Upper lobe of right lung (tissue), 1 donor: ENCODE results near the gene TIGAR. TPM values are rescaled to one million over a fixed set of nuclear protein-coding genes. Genes with fewer than 3 reads are reported as not detected.

Source experiments
- ATAC-seq: fragments of 200-7000 bp; cut with Tn5 transposase; one replicate; pipeline ENCODE4 v1.9.1; 2020; ENCODE audit warnings: mild to moderate bottlenecking, moderate library complexity
- DNase-seq: peaks from one replicate; pipeline ENCODE4 v3.0.0-alpha.2; 2020
- H3K27ac ChIP-seq: fragments of 200-600 bp; one replicate; pipeline ENCODE4 v1.8.0; 2022
- H3K27me3 ChIP-seq: fragments of 200-600 bp; one replicate; pipeline ENCODE4 v1.8.0; 2022; ENCODE audit warnings: mild to moderate bottlenecking
- H3K36me3 ChIP-seq: fragments of 200-600 bp; one replicate; pipeline ENCODE4 v1.8.0; 2022
- H3K4me1 ChIP-seq: fragments of 200-600 bp; one replicate; pipeline ENCODE4 v1.8.0; 2022
- H3K4me3 ChIP-seq: fragments of 200-600 bp; one replicate; pipeline ENCODE4 v1.8.0; 2022; ENCODE audit warnings: mild to moderate bottlenecking
- H3K9me3 ChIP-seq: fragments of 200-600 bp; one replicate; pipeline ENCODE4 v1.8.0; 2022
- CTCF ChIP-seq: fragments of 200-600 bp; IDR thresholded peaks from one replicate; pipeline ENCODE4 v1.8.0; 2022; ENCODE audit warnings: antibody characterized with exemption
- intact Hi-C: fragments of 100-400 bp; cut with DNase I; formaldehyde crosslinking; loops from one replicate; pipeline ENCODE4 v1.11.0; 2022
- total RNA-seq: library from RNA; stranded (reverse); fragmentation: NEBNext Ultra II Directional; extraction: Animal tissue kit (Norgen Biotek cat#: 25700); gene quantifications from one replicate; pipeline ENCODE4 v1.2.1, GENCODE V29; 2021
- donor health status: DM: no; HTN: yes; CAD: no; lungs with severe emphysema.

TIGAR gene
- total RNA-seq, 1 donor from 2014 or later: 20.0 TPM

DNA sequence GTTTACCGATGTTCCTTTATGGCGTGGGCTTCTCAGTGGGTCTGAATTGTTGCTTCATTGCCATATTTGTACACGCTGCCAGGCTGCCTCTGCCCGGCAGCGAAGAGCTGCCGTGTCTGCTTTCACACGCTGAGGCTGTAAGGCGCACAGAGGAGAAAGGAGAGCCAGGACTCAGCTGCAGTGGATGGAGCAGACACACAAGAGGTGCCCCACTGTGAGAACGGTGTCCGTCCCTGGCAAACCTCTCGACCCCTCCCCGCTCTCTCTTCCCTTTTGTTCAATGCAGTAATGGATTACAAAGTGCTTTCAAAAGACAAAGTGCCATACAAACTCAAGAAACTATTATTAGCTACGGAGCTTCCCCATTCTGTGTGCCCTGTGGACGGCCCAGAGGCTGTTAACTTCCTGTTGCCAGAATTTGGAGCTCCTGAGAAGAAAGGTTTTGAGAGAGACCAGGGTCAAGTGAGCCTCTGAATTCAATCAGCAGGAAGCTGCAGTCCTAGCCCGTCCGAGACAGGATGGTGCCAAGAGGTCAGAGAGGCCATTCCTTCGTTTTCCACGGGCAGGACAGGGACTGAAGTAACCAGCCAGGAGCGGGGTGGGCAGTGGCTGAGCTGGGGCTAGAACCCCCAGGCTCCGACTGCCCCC is 31.7 kb upstream of the TIGAR start:
- no peak for DNase-seq
- Histone ChIP-seq H3K27me3 (no peaks in the 10 kb centered on the region), H3K9me3 (no peaks in the 10 kb centered on the region), H3K4me3 (peak overlapping the region; percentile 14), H3K36me3 (peaks cover 51% of the 10 kb centered on the region), H3K27ac (peak overlapping the region; percentile 70), H3K4me1 (peaks cover 19% of the 10 kb centered on the region)
- intact Hi-C loops: no loop called here
- no peak for TF ChIP-seq CTCF
- peak; percentile 65 for ATAC-seq

DNA sequence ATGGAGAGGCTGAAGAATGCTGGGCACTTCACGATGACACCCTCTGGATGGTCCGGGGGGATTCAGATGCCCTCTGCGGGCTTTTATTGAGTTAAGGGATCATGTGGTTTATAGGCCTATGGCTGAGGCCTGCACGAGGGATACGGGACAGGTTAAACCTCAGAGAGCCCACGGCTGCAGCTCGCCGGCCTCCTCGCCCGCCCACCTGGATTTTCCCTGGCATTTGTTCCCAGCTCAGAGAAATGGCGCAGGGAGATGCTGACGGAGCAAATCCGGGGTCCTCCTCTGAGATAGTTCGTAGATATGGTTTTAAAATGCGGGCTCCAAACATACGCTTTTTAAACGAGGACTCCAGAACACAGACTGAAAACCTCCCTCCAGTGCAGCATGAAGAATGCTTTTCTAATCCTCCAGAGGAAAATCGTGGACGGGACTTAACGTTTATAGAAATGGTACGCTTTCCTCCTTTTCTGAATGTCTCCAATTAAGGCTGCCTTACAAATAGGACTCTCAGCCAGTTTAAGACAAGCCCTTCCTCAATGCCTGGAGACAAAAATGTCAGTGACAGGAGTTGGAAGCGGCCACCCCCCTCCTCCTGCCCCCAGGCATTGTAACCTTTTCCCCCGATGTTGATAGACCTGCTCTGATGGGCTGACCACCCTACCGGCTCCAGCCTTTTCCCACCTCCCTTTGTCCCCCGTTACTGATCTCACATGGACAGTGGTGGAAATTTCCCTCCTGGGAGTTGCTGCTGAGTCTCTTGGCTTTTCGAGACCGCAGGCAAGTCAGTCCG is 30.8 kb upstream of the TIGAR start:
- no peak for TF ChIP-seq CTCF
- ATAC-seq (no peak), DNase-seq (no peak)
- Histone ChIP-seq H3K9me3 (no peaks in the 10 kb centered on the region), H3K27ac (peak overlapping the region; percentile 70), H3K36me3 (peaks cover 50% of the 10 kb centered on the region), H3K4me3 (no peak overlapping the region), H3K4me1 (peaks cover 19% of the 10 kb centered on the region), H3K27me3 (no peaks in the 10 kb centered on the region)
- intact Hi-C loops: no loop called here

DNA sequence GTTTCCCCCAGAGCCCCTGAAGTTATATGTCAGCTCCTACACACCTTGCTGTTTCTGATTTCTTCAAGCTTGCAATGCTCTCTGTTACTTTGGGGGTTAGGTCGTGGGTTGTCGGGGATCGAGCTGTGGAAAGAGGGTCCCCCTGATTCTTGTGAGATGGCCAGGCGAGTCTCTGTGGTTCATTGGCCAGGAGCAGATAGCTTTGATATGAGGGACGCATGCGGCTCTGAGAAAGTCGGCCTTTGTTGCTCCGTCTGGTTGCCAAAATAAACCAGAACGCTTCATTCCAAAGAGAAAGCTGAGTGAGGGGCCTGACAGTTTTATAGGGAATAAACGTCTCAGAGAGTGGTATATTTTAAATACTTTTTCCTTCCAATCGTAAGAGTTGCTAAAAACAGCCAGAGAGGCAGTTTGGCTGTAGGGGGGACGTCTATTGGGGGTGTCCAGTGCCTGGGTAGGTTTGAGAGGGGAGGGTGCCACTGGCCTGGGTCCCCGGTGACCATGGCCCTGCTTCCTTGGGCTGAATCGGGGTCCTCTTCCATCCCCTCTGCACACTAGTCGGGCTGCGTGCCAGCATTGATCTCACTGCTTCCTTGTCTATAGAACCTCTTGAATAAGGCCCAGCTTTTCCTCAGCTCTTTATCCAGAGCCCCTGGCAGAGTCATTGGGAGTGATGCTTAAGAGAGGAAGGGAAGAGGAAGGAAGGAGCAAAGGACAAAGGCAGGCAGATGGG is 28.5 kb upstream of the TIGAR start:
- no peak for DNase-seq
- H3K4me3 ChIP-seq: no peak overlapping the region
- intact Hi-C loops: no loop called here
- H3K27ac ChIP-seq: no peak overlapping the region
- peaks cover 8% of the 10 kb centered on the region for H3K4me1 ChIP-seq
- ATAC-seq: no peak
- no peak for TF ChIP-seq CTCF
- no peaks in the 10 kb centered on the region for H3K9me3 ChIP-seq
- H3K36me3 ChIP-seq: peaks cover 48% of the 10 kb centered on the region
- H3K27me3 ChIP-seq: no peaks in the 10 kb centered on the region

- H3K27me3 ChIP-seq: no peaks in the 10 kb centered on the region
- H3K9me3 ChIP-seq: no peaks in the 10 kb centered on the region
- intact Hi-C loops: no loop called here
- no peak for DNase-seq
- H3K4me3 ChIP-seq: no peak overlapping the region
- H3K36me3 ChIP-seq: peaks cover 46% of the 10 kb centered on the region
- peaks cover 3% of the 10 kb centered on the region for H3K4me1 ChIP-seq
- TF ChIP-seq CTCF: no peak
- H3K27ac ChIP-seq: no peak overlapping the region
- no peak for ATAC-seq
These were observed 27.6 kb upstream of the TIGAR start for GRCh38 chr12:4293299-4293965.

DNA sequence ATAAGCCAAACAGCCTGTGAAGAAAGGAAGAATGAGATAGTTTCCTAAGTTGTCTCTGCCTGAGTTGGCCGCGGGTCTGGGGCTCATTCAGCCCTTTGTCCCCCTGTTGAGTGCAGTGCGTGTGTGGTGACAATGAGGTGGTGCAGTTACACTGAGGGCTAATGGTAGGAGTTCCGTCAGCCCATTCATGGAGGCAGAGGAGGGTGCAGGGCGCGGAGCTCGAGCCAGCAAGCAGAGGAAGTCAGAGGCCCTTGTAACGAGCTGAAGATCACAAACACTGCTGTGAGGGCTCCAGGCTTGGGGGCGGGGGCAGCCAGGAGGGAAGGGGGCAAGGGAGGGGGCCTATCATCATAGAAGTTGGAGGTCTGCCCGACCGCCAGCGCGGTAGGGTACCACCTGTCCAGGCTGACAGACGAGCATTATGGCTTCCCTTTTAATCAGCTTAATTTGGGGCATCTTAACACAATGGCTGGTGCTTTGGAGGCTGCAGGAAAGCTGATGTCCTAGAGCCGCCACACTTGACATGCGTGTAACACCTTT is 27.0 kb upstream of the TIGAR start:
- DNase-seq (no peak), ATAC-seq (no peak)
- Histone ChIP-seq H3K9me3 (no peaks in the 10 kb centered on the region), H3K27me3 (no peaks in the 10 kb centered on the region), H3K4me1 (no peaks in the 10 kb centered on the region), H3K4me3 (no peak overlapping the region), H3K27ac (no peak overlapping the region), H3K36me3 (peaks cover 43% of the 10 kb centered on the region)
- TF ChIP-seq CTCF: no peak
- intact Hi-C loops: no loop called here
